ENCODE measurements around the gene KIF1A.

The KIF1A gene

GRCh38 chr2:240803191-240803590 lies 16.8 kb downstream of the KIF1A start:
- no peak for DNase-seq (ENCODE audit: low read depth in 2 of 2)

GRCh38 chr2:240799033-240799820 lies 20.8 kb downstream of the KIF1A start:
- no peak for DNase-seq (ENCODE audit: low read depth in 2 of 2)

GRCh38 chr2:240798327-240798905 lies 21.6 kb downstream of the KIF1A start:
- DNase-seq (ENCODE audit: low read depth in 2 of 2), result no peak

- no peak for DNase-seq (ENCODE audit: low read depth in 2 of 2)
These were observed 22.1 kb downstream of the KIF1A start for GRCh38 chr2:240797914-240798313.

GRCh38 chr2:240797500-240797895 lies 22.5 kb downstream of the KIF1A start:
- DNase-seq (ENCODE audit: low read depth in 2 of 2), result no peak

GRCh38 chr2:240796543-240797499 lies 23.2 kb downstream of the KIF1A start:
- DNase-seq (ENCODE audit: low read depth in 2 of 2), result no peak

GRCh38 chr2:240795916-240796510 lies 24.0 kb downstream of the KIF1A start:
- no peak for DNase-seq (ENCODE audit: low read depth in 2 of 2)

GRCh38 chr2:240795454-240795853 lies 24.6 kb downstream of the KIF1A start:
- no peak for DNase-seq (ENCODE audit: low read depth in 2 of 2)

- DNase-seq (ENCODE audit: low read depth in 2 of 2), result no peak
These were observed 25.8 kb downstream of the KIF1A start for GRCh38 chr2:240794178-240794721.

GRCh38 chr2:240793313-240794177 lies 26.5 kb downstream of the KIF1A start:
- no peak for DNase-seq (ENCODE audit: low read depth in 2 of 2)

GRCh38 chr2:240792629-240793312 lies 27.2 kb downstream of the KIF1A start:
- DNase-seq (ENCODE audit: low read depth in 2 of 2), result no peak

- no peak for DNase-seq (ENCODE audit: low read depth in 2 of 2)
These were observed 28.0 kb downstream of the KIF1A start for GRCh38 chr2:240791821-240792628.

- DNase-seq (ENCODE audit: low read depth in 2 of 2), result no peak
These were observed 28.7 kb downstream of the KIF1A start for GRCh38 chr2:240791221-240791800.

GRCh38 chr2:240790370-240791220 lies 29.4 kb downstream of the KIF1A start:
- no peak for DNase-seq (ENCODE audit: low read depth in 2 of 2)

- no peak for DNase-seq (ENCODE audit: low read depth in 2 of 2)
These were observed 30.3 kb downstream of the KIF1A start for GRCh38 chr2:240789501-240790369.

GRCh38 chr2:240789051-240789453 lies 31.0 kb downstream of the KIF1A start:
- DNase-seq (ENCODE audit: low read depth in 2 of 2), result no peak

- no peak for DNase-seq (ENCODE audit: low read depth in 2 of 2)
These were observed 31.5 kb downstream of the KIF1A start for GRCh38 chr2:240788482-240788881.
